Duodenal mucosa (tissue), 2 donors: ENCODE results near the gene NACC2.

ENCODE experiments used
- H3K27ac ChIP-seq: one replicate; pipeline ENCODE4 v1.7.0; 2013; ENCODE audit warnings: low read depth, low read length
- H3K27me3 ChIP-seq, 2 donors: one replicate each; pipeline ENCODE4 v1.7.0; 2013; ENCODE audit warnings: low read length in 2 of 2, control low read depth in 1 of 2; ENCODE audit not compliant: insufficient read depth in 2 of 2, control insufficient read depth in 1 of 2
- H3K36me3 ChIP-seq, 2 donors: one replicate each; pipeline ENCODE4 v1.7.0; 2013; ENCODE audit warnings: low read length in 2 of 2, control low read depth in 1 of 2; ENCODE audit not compliant: insufficient read depth in 2 of 2, control insufficient read depth in 1 of 2
- H3K4me1 ChIP-seq, 2 donors: one replicate each; pipeline ENCODE4 v1.7.0; 2013; ENCODE audit warnings: low read length in 2 of 2, control low read depth in 1 of 2; ENCODE audit not compliant: insufficient read depth in 2 of 2, control insufficient read depth in 1 of 2
- H3K4me3 ChIP-seq, 2 donors: one replicate each; pipeline ENCODE4 v1.7.0; 2013; ENCODE audit warnings: low read length in 2 of 2, low read depth in 1 of 2
- H3K9ac ChIP-seq, 2 donors: one replicate each; pipeline ENCODE4 v1.7.0; 2013; ENCODE audit warnings: low read length in 2 of 2, low read depth in 1 of 2
- H3K9me3 ChIP-seq, 2 donors: one replicate each; pipeline ENCODE4 v1.7.0; 2013; ENCODE audit warnings: low read length in 2 of 2, control low read depth in 1 of 2; ENCODE audit not compliant: control insufficient read depth in 1 of 2

NACC2 gene

DNA sequence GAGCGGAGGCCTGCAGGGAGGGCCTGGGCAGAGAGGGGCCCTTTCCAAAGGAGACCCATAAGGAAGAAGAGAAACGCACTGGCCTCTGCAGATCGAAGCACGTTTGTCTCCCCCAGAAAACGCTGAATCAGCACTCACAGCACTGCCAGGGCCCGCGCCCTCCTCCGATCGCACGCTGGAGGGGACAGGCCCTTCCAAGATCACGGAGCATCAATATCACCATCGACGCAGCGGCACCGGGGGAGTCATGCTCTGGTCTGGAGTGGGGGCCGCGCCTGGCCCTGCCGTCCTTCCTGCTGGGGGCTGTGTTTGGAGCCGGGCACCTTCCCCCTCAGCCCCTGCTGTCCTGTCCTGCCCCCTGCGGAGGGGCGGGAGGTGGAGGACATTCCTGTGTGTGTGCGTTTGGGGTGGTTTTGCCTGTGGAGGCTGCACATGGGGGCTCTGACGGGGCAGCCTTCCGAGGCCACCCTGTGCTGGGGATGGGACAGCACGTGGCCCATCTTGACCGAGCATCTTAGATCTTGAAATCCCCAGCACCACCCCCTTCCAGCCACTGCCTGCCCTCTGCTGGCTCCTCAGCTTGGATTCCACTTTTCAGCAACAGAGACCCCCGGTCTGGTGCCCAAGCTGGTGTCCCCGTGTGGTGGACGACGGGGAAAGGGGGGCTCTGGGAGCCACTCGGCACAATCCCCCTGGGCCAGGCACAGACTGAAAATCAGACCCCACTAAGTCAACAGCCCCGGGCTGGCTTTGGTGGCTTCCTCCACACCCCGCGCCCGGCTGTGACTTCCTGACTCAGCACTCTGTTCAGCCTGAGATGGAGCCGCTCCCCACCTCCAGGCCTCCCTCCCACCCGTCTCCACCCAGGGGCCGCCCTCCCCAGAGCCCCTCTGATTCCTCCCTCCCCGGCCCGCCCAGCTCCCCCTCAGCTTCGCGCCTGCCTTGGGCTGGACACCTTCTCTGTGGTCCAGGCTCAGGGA is 15.3 kb upstream of the NACC2 start:
- peak overlapping the region; percentile 32 for H3K27ac ChIP-seq
- H3K4me1 ChIP-seq: peaks cover 38 to 42% of the 10 kb centered on the region in 2 donors

DNA sequence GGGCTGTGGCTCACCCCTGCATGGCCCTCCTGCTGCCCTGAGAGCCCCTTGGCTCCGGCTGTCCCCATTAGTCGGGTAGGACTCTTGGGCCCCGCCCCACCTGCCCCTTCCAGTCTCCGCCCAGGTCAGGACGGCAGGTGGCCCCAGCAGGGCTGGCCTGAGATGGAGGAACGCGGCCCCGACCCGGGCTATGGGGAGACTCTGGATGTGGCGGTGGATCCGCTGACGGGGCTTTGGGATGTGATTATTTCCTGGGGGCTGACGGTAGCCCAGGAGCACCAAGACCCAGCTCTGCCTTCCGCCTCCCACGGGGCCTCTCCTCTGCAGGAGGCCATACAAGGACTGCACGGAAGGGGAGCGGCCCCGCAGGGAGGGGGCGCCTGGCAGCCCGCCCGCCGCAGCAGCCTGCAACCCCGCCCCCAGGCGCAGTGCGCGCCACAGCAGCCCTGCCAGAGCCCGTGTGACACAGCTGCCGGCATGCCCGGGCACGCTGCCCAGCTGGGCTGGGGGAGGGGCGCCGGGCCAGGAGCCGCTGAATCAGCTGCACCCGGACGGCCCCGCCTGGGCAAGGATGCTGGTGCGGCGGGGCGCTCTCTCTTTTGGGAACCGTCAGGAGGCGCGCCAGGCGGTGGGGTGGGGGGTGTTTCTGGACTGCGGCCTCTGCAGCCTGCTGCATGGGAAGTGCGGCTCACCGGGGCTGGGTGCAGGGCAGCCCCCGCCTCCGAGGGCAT is 14.4 kb upstream of the NACC2 start:
- H3K36me3 ChIP-seq: no peaks in the 10 kb centered on the region
- peak overlapping the region; percentile 66 for H3K27ac ChIP-seq
- H3K27me3 ChIP-seq: no peaks in the 10 kb centered on the region
- H3K9ac ChIP-seq: peak overlapping the region; percentile 47 to 65
- peaks cover 46% of the 10 kb centered on the region in 2 donors for H3K4me1 ChIP-seq
- peak overlapping the region; percentile 52 to 56 for H3K4me3 ChIP-seq
- H3K9me3 ChIP-seq: no peaks in the 10 kb centered on the region

More for the DNA sequence above, 15.3 kb upstream of the NACC2 start:
- H3K9ac ChIP-seq: peak overlapping the region in 1 of 2 donors; percentile 18
- peaks cover 8% of the 10 kb centered on the region in 2 donors for H3K36me3 ChIP-seq
- H3K27me3 ChIP-seq: no peaks in the 10 kb centered on the region
- no peaks in the 10 kb centered on the region for H3K9me3 ChIP-seq
- peak overlapping the region; percentile 50 to 52 for H3K4me3 ChIP-seq

GRCh38 chr9:136108648-136109266 is 13.7 kb upstream of the NACC2 start:
- Histone ChIP-seq H3K9me3 (no peaks in the 10 kb centered on the region), H3K9ac (peak overlapping the region; percentile 47 to 65), H3K27me3 (no peaks in the 10 kb centered on the region), H3K4me1 (peaks cover 49 to 52% of the 10 kb centered on the region in 2 donors), H3K4me3 (peak overlapping the region; percentile 52 to 56), H3K27ac (no peak overlapping the region), H3K36me3 (no peaks in the 10 kb centered on the region)

- H3K4me1 ChIP-seq: peaks cover 49 to 56% of the 10 kb centered on the region in 2 donors
- peak overlapping the region; percentile 38 for H3K27ac ChIP-seq
These were observed 13.0 kb upstream of the NACC2 start for GRCh38 chr9:136107953-136108647.

GRCh38 chr9:136107155-136107952 is 12.3 kb upstream of the NACC2 start:
- H3K27me3 ChIP-seq: no peaks in the 10 kb centered on the region
- peak overlapping the region in 1 of 2 donors; percentile 15 for H3K9ac ChIP-seq
- H3K4me1 ChIP-seq: peaks cover 49 to 56% of the 10 kb centered on the region in 2 donors
- H3K36me3 ChIP-seq: no peaks in the 10 kb centered on the region
- peak overlapping the region; percentile 38 for H3K27ac ChIP-seq
- no peaks in the 10 kb centered on the region for H3K9me3 ChIP-seq
- H3K4me3 ChIP-seq: peak overlapping the region; percentile 16 to 21

More at GRCh38 chr9:136107953-136108647, 13.0 kb upstream of the NACC2 start:
- H3K9ac ChIP-seq: peak overlapping the region; percentile 43 to 65
- no peaks in the 10 kb centered on the region for H3K27me3 ChIP-seq
- no peaks in the 10 kb centered on the region for H3K9me3 ChIP-seq
- no peaks in the 10 kb centered on the region for H3K36me3 ChIP-seq
- H3K4me3 ChIP-seq: peak overlapping the region; percentile 16 to 21

DNA sequence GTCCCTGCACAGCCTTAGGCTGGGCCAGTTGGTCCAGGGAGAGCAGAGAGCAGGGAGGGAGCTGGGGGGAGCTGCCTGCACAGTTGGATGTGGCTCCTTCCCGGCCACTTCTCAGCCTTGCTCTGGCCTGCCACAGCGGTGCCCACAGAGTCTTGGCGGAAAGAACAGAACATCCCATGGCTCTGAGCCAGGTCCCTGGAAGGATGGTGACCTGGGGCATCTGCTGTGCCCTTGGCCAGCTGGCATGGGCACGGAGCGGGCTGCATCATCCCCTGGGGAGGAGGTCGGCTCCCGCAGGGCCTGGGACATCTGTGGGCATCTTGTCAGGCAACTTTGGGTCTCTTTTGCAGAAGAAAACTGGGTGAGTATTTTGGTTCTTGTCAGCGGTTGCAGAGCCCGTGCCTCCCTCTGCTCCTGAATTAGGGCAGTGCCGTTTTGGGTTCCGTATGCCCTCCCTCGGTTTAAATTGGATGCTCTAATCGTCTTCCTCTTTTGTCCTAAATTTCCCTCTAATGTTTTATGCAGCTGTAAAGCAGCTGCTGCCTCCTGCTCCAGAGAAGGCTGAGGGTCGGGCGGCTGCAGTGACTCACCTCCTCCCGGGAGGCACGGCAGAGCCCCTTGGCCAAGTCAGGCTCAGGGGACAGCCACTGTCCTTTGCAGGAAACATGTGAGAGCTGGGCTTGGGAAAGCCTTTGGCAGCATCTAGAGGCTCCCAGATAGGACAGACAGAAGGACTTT is 10.5 kb upstream of the NACC2 start:
- Histone ChIP-seq H3K9ac (no peak overlapping the region), H3K27me3 (no peaks in the 10 kb centered on the region), H3K9me3 (no peaks in the 10 kb centered on the region), H3K4me3 (no peak overlapping the region), H3K4me1 (peaks cover 49 to 59% of the 10 kb centered on the region in 2 donors), H3K27ac (no peak overlapping the region), H3K36me3 (no peaks in the 10 kb centered on the region)

DNA sequence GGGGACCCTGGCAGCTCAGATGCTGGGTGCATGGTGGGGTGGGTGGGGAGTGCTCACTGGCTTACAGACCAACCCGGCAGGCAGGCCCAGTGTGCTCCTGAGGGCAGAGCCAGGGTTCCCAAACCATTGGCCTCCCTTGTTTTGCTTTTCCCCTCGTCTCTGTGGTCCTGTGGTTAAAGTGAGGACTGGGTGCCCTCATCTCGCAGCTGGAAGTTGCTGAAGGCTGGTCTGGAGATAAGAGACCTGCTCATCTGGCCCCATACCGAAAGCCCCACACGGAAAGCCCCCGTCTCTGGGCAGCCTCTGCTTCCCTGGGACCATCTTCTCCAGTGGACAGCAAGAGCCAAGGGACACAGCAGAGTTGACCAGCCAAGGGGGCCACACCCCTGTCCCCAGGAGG is 9.8 kb upstream of the NACC2 start:
- H3K4me3 ChIP-seq: no peak overlapping the region
- H3K27ac ChIP-seq: no peak overlapping the region
- H3K9me3 ChIP-seq: no peaks in the 10 kb centered on the region
- no peaks in the 10 kb centered on the region for H3K27me3 ChIP-seq
- H3K4me1 ChIP-seq: peaks cover 45 to 53% of the 10 kb centered on the region in 2 donors
- H3K9ac ChIP-seq: no peak overlapping the region
- no peaks in the 10 kb centered on the region for H3K36me3 ChIP-seq

- no peaks in the 10 kb centered on the region for H3K36me3 ChIP-seq
- peaks cover 43 to 50% of the 10 kb centered on the region in 2 donors for H3K4me1 ChIP-seq
- no peak overlapping the region for H3K4me3 ChIP-seq
- no peak overlapping the region for H3K9ac ChIP-seq
- H3K27me3 ChIP-seq: no peaks in the 10 kb centered on the region
- H3K27ac ChIP-seq: no peak overlapping the region
- no peaks in the 10 kb centered on the region for H3K9me3 ChIP-seq
These were observed 9.4 kb upstream of the NACC2 start for GRCh38 chr9:136104488-136104800.
